ENCODE measurements around the gene ANTXRL. TPM values are rescaled to one million over a fixed set of nuclear protein-coding genes. Genes with fewer than 3 reads are reported as not detected.
"Not testable (repeated sequence)": the region's sequence is repeated elsewhere in the genome, so short reads cannot be mapped to it uniquely, and the experiment has no call there.

ANTXRL gene
- polyA plus RNA-seq, 1 experiment, result not detected

DNA sequence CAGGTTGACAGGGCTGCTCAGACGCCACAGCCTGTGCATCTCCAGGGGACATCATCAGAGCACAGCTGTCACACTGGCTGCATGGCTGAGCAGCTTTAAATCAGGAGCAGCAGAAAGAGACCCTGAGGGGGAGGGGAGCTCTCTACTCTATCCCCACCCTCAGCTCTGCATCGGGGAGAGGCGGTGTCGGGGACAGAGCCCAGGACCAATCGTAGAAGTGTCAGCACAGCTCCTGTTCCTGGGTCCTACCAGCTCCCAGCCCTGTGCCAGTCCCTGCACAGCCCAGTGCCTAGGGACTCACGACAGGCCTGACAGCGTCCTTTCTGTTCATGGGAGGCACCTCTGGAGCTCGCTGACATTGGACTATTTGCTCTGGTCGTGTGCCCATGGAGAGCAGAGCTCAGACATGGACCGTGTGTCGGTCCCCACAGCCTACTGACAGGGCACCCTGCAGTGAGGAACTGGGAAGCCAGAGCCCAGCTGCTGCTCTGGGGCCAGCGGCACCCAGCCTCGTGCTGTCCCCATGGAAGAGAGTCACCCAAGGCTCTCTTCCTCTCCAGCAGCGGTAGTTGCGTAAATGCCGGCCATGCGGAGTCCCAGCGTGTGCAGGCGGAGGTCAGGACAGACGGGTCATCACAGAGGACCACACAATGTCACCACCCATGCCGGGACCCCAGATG, 20.4 kb upstream of the ANTXRL start:
- CTCF ChIA-PET, result interaction anchor here (0.6 to 3.1 kb wide), 2 partner anchors 25 to 39 kb away, joined by 4 to 16 read pairs; no protein-coding TSS in a partner anchor
- H3K36me3 ChIP-seq (ENCODE audit: control insufficient read depth, insufficient read depth, low read length), result no peaks in the 10 kb centered on the region
- H3K27me3 ChIP-seq (ENCODE audit: control insufficient read depth, insufficient read depth, low read length), result no peaks in the 10 kb centered on the region
- H3K4me3 ChIP-seq (ENCODE audit: low read depth, low read length), result no peak overlapping the region
- TF ChIP-seq, protein P1, sequence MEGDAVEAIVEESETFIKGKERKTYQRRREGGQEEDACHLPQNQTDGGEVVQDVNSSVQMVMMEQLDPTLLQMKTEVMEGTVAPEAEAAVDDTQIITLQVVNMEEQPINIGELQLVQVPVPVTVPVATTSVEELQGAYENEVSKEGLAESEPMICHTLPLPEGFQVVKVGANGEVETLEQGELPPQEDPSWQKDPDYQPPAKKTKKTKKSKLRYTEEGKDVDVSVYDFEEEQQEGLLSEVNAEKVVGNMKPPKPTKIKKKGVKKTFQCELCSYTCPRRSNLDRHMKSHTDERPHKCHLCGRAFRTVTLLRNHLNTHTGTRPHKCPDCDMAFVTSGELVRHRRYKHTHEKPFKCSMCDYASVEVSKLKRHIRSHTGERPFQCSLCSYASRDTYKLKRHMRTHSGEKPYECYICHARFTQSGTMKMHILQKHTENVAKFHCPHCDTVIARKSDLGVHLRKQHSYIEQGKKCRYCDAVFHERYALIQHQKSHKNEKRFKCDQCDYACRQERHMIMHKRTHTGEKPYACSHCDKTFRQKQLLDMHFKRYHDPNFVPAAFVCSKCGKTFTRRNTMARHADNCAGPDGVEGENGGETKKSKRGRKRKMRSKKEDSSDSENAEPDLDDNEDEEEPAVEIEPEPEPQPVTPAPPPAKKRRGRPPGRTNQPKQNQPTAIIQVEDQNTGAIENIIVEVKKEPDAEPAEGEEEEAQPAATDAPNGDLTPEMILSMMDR (IDR thresholded peaks at IDR 0.05; ENCODE audit: insufficient read depth, low read depth, low read length), result no peak
- no peak for DNase-seq (ENCODE audit: low read depth)
- POLR2A ChIA-PET, result interaction anchor here (0.6 kb wide), 1 partner anchor 11 kb away, joined by 3 read pairs; no protein-coding TSS in a partner anchor

- no peaks in the 10 kb centered on the region for H3K36me3 ChIP-seq (ENCODE audit: control insufficient read depth, insufficient read depth, low read length)
- POLR2A ChIA-PET, result no interaction called here
- H3K27me3 ChIP-seq (ENCODE audit: control insufficient read depth, insufficient read depth, low read length), result no peaks in the 10 kb centered on the region
- CTCF ChIA-PET, result no interaction called here
- TF ChIP-seq, protein P1 (IDR thresholded peaks at IDR 0.05; ENCODE audit: insufficient read depth, low read depth, low read length), result no peak
- no peak overlapping the region for H3K4me3 ChIP-seq (ENCODE audit: low read depth, low read length)
- no peak for DNase-seq (ENCODE audit: low read depth)
These were observed 19.4 kb upstream of the ANTXRL start for GRCh38 chr10:46267132-46267985.

GRCh38 chr10:46268076-46268881, 18.5 kb upstream of the ANTXRL start:
- no peak for DNase-seq (ENCODE audit: low read depth)
- TF ChIP-seq, protein P1 (IDR thresholded peaks at IDR 0.05; ENCODE audit: insufficient read depth, low read depth, low read length), result no peak
- Histone ChIP-seq H3K4me3 (ENCODE audit: low read depth, low read length) (no peak overlapping the region), H3K27me3 (ENCODE audit: control insufficient read depth, insufficient read depth, low read length) (no peaks in the 10 kb centered on the region), H3K36me3 (ENCODE audit: control insufficient read depth, insufficient read depth, low read length) (no peaks in the 10 kb centered on the region)
- POLR2A ChIA-PET, result no interaction called here
- CTCF ChIA-PET, result no interaction called here

DNA sequence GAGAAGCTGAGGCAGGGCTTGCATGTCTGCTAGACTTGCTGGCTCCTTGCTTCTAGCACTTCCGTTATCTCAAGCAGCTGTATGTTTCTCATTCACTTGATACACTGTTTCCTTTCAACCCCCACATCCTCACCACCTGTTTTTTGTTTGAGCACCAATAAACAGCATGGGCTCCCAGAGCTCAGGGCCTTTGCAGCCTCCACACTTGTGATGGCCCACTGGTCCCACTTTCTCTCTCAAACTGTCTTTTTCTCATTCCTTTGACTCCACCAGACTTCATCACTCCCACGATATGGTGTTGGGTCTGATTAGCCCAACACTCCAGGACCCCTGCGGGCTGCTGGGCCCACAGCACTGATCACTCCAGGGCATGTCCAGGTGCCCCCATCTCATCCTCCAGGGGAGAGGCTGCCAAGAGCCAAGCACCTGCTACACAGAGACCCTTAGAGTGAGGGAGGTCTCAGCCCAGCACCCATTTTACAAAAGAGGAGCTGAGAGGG, 17.2 kb upstream of the ANTXRL start:
- POLR2A ChIA-PET; H3K4me3 ChIP-seq (ENCODE audit: low read depth, low read length); H3K36me3 ChIP-seq (ENCODE audit: control insufficient read depth, insufficient read depth, low read length); H3K27me3 ChIP-seq (ENCODE audit: control insufficient read depth, insufficient read depth, low read length); CTCF ChIA-PET; DNase-seq (ENCODE audit: low read depth): not testable (repeated sequence)

DNA sequence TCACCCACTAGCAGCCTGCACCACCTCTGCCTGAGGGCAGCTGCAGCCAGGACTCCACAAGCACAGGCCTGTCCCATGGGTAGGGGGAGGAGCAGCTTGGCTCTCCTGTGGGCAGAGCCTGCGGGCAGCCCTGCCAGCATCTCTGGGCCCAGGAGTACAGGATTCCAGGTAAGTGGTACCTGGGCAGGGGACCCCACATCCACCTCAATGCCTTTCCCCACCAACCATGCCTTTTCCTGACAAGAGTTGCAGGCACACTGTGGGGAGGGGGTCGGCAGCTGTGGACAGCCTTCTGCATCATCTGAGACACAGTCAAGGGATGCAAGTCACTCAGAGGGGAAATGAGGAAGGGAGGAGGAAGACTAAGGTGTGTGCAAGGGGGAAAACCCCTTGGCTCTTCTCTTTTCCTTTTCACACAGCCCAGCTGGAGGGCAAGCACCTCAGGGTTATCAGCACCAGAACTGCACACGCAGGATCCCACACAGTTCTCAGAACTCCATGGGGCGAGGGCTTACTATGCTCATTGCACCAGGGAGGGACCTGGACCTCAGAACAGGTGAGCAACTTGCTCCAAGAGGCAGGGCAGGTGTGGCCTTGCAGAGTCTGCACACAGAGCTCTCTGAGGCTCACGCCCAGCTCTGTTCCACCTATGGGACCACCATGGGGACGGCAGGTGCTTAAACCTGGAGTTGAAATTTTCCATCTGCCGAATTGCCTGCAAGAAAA, 16.5 kb upstream of the ANTXRL start:
- TF ChIP-seq, protein P1 (IDR thresholded peaks at IDR 0.05; ENCODE audit: insufficient read depth, low read depth, low read length), result no peak
- ChIA-PET CTCF (no interaction called here), POLR2A (no interaction called here)
- Histone ChIP-seq H3K27me3 (ENCODE audit: control insufficient read depth, insufficient read depth, low read length) (no peaks in the 10 kb centered on the region), H3K36me3 (ENCODE audit: control insufficient read depth, insufficient read depth, low read length) (no peaks in the 10 kb centered on the region), H3K4me3 (ENCODE audit: low read depth, low read length) (no peak overlapping the region)
- no peak for DNase-seq (ENCODE audit: low read depth)

DNA sequence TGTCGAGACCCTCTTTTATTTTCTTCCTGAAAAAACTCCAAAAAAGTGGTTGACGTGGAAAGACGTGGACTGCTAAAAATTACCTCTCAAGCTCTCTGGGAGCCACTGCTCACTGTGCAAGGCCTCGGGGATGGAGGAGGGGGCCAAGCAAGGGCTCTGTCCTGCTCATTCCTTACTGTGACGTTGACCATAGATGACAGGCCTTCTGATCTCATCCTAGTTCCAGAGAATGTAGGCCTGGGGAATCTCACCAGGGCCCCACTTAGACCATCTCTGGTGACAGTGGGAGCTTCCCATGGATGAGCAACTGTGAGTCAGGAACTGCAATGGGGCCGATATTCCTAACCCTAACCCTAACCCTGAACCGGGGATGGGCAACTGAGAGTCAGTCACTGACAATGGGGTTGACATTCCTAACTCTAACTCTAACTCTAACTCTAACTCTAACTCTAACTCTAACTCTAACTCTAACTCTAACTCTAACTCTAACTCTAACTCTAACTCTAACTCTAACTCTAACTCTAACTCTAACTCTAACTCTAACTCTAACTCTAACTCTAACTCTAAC, 15.8 kb upstream of the ANTXRL start:
- CTCF ChIA-PET, result not testable (repeated sequence)

GRCh38 chr10:46271795-46272499, 14.8 kb upstream of the ANTXRL start:
- H3K36me3 ChIP-seq (ENCODE audit: control insufficient read depth, insufficient read depth, low read length); H3K27me3 ChIP-seq (ENCODE audit: control insufficient read depth, insufficient read depth, low read length); DNase-seq (ENCODE audit: low read depth); CTCF ChIA-PET; H3K4me3 ChIP-seq (ENCODE audit: low read depth, low read length); POLR2A ChIA-PET: not testable (repeated sequence)

More for the DNA sequence above, 15.8 kb upstream of the ANTXRL start:
- H3K36me3 ChIP-seq (ENCODE audit: control insufficient read depth, insufficient read depth, low read length); H3K27me3 ChIP-seq (ENCODE audit: control insufficient read depth, insufficient read depth, low read length); DNase-seq (ENCODE audit: low read depth); H3K4me3 ChIP-seq (ENCODE audit: low read depth, low read length); POLR2A ChIA-PET: not testable (repeated sequence)

Data from BJ (cell line).